HepG2 (cell line): ENCODE results near the gene GSDMA. TPM values are rescaled to one million over a fixed set of nuclear protein-coding genes. Genes with fewer than 3 reads are reported as not detected.
A peak's percentile ranks its signal among the peaks of the same experiment; 100 is the strongest.

Experiments
- ARNT ChIP-seq: fragments of 450-650 bp; IDR thresholded peaks from 2 replicates; pipeline ENCODE4 v1.6.1; 2017
- DNMT3B ChIP-seq: conservative IDR thresholded peaks from 2 replicates; pipeline ENCODE4 v1.6.1; 2016; ENCODE audit warnings: missing biosample characterization, control low read depth
- ELF3 ChIP-seq: IDR thresholded peaks from 2 replicates; pipeline ENCODE4 v1.6.1; 2016; ENCODE audit warnings: missing genetic modification reagents, missing compliant biosample characterization
- EP300 ChIP-seq, 3 experiments: sonication (generic) in 1 of 3; formaldehyde crosslinking in 1 of 3; IDR thresholded peaks; 2 replicates each; pipeline versions ENCODE4 v1.5.1 to v1.6.1; 2011 to 2020; ENCODE audit warnings: low read depth in 2 of 3, low read length in 2 of 3, borderline replicate concordance in 1 of 3, improper control_type of control experiment in 1 of 3, mild to moderate bottlenecking in 1 of 3, missing genetic modification reagents in 1 of 3, moderate library complexity in 1 of 3
- FLYWCH1 ChIP-seq: sonication (generic); formaldehyde crosslinking; IDR thresholded peaks from 2 replicates; pipeline ENCODE4 v1.8.1; 2023; ENCODE audit warnings: mild to moderate bottlenecking, missing genetic modification reagents
- GRHL1 ChIP-seq: sonication (generic); formaldehyde crosslinking; conservative IDR thresholded peaks from 2 replicates; pipeline ENCODE4 v1.8.0; 2022; ENCODE audit warnings: missing genetic modification reagents
- HES4 ChIP-seq: sonication (generic); formaldehyde crosslinking; IDR thresholded peaks from 2 replicates; pipeline ENCODE4 v1.9.0; 2021; ENCODE audit warnings: mild to moderate bottlenecking, missing genetic modification reagents, borderline replicate concordance
- JUND ChIP-seq: sonication (generic); formaldehyde crosslinking; IDR thresholded peaks from 2 replicates; pipeline ENCODE4 v1.8.0; 2022; ENCODE audit warnings: mild to moderate bottlenecking, missing genetic modification reagents
- MYNN ChIP-seq: sonication (generic); formaldehyde crosslinking; IDR thresholded peaks from 2 replicates; pipeline ENCODE4 v1.4.0; 2020; ENCODE audit warnings: mild to moderate bottlenecking, low read depth, missing genetic modification reagents
- NR2F1 ChIP-seq, 2 experiments: fragments of 450-650 bp in 1 of 2; formaldehyde crosslinking in 1 of 2; IDR thresholded peaks; 2 replicates each; pipeline versions ENCODE4 v1.5.0 to v1.6.1; 2016 to 2020; ENCODE audit warnings: mild to moderate bottlenecking in 1 of 2, missing compliant biosample characterization in 1 of 2, missing genetic modification reagents in 1 of 2, moderate library complexity in 1 of 2
- POGK ChIP-seq: sonication (generic); formaldehyde crosslinking; conservative IDR thresholded peaks from 2 replicates; pipeline ENCODE4 v1.8.0; 2022; ENCODE audit warnings: mild to moderate bottlenecking, moderate library complexity, missing genetic modification reagents
- POLR2A ChIP-seq, 2 experiments: IDR thresholded peaks; 2 replicates each; pipeline ENCODE4 v1.6.1; 2011; ENCODE audit warnings: low read depth in 2 of 2, low read length in 2 of 2, mild to moderate bottlenecking in 1 of 2, moderate library complexity in 1 of 2; ENCODE audit not compliant: insufficient read depth in 1 of 2
- SAFB2 ChIP-seq: sonication (generic); formaldehyde crosslinking; IDR thresholded peaks from 2 replicates; pipeline ENCODE4 v1.5.1; 2020; ENCODE audit warnings: missing genetic modification reagents, low read depth, mild to moderate bottlenecking, borderline replicate concordance
- SRSF4 ChIP-seq: fragments of 200-400 bp; formaldehyde crosslinking; IDR thresholded peaks from one replicate; pipeline ENCODE4 v1.6.1; 2018; ENCODE audit warnings: mild to moderate bottlenecking, low read depth, low read length, moderate library complexity; ENCODE audit not compliant: poor library complexity, severe bottlenecking
- SSRP1 ChIP-seq: IDR thresholded peaks from 2 replicates; pipeline ENCODE4 v1.6.1; 2016; ENCODE audit warnings: control low read depth
- ZKSCAN5 ChIP-seq: sonication (generic); formaldehyde crosslinking; IDR thresholded peaks from 2 replicates; pipeline ENCODE4 v1.5.1; 2020; ENCODE audit warnings: mild to moderate bottlenecking, missing genetic modification reagents
- ZNF207 ChIP-seq: fragments of 450-650 bp; IDR thresholded peaks from 2 replicates; pipeline ENCODE4 v1.6.1; 2016; ENCODE audit warnings: antibody characterized with exemption, borderline replicate concordance
- ZNF292 ChIP-seq: sonication (generic); formaldehyde crosslinking; IDR thresholded peaks from 2 replicates; pipeline ENCODE4 v1.8.1; 2022; ENCODE audit warnings: mild to moderate bottlenecking, low read depth, missing genetic modification reagents, borderline replicate concordance
- ZNF432 ChIP-seq: sonication (generic); formaldehyde crosslinking; IDR thresholded peaks from 2 replicates; pipeline ENCODE4 v1.5.0; 2020; ENCODE audit warnings: missing genetic modification reagents, mild to moderate bottlenecking, borderline replicate concordance
- ZNF737 ChIP-seq: sonication (generic); formaldehyde crosslinking; IDR thresholded peaks from 2 replicates; pipeline ENCODE4 v1.5.0; 2020; ENCODE audit warnings: missing genetic modification reagents, mild to moderate bottlenecking, borderline replicate concordance
- polyA plus RNA-seq, 8 experiments: library from polyadenylated mRNA; depleted of rRNA in 3 of 8; stranded (reverse) in 7 of 8; unstranded in 1 of 8; fragments of >200 nt; fragmentation: Illumina TruSeq in 4 of 8; extraction: Trizol in 4 of 8; gene quantifications; 2 replicates each; pipeline versions ENCODE4 v1.2.1 to v1.2.3, GENCODE V29; 2011 to 2016; ENCODE audit warnings: low read depth in 4 of 8, missing spikeins in 1 of 8, mixed read lengths in 1 of 8; ENCODE audit not compliant: insufficient read depth in 1 of 8
- total RNA-seq, 5 experiments: library from RNA; depleted of rRNA; stranded (reverse); fragments of >200 nt; fragmentation: Illumina TruSeq; extraction: Trizol; gene quantifications; 2 replicates each; pipeline ENCODE4 v1.2.3, GENCODE V29; 2016; ENCODE audit warnings: low read depth in 1 of 5
- TF ChIP-seq, protein P1 (sequence below): sonication (generic); formaldehyde crosslinking; IDR thresholded peaks from 2 replicates; pipeline ENCODE4 v1.4.0; 2020; ENCODE audit warnings: missing genetic modification reagents
- TF ChIP-seq, protein P2 (sequence below): sonication (generic); formaldehyde crosslinking; IDR thresholded peaks from 2 replicates; pipeline ENCODE4 v1.8.0; 2022; ENCODE audit warnings: mild to moderate bottlenecking, missing genetic modification reagents, moderate library complexity

The GSDMA gene
- total and polyA plus RNA-seq, 2 of the 13 experiments (the other 11 are each of a cell fraction or from before 2014, with no cell fraction given): not detected

GRCh38 chr17:39927929-39928857 is 34.6 kb upstream of the GSDMA start (continued):
- TF ChIP-seq EP300 (IDR thresholded peaks at IDR 0.05; ENCODE audit: low read depth in 2 of 2, low read length in 2 of 2): no peak
- TF ChIP-seq EP300 (CRISPR knock-in tag; IDR thresholded peaks at IDR 0.05; ENCODE audit: borderline replicate concordance): no peak
- no peak for TF ChIP-seq FLYWCH1 (CRISPR knock-in tag)
- peak; percentile 71; the same call in 1 of the 2 replicates for TF ChIP-seq SSRP1 (CRISPR knock-in tag)
- TF ChIP-seq POGK (CRISPR knock-in tag): no peak
- no peak for TF ChIP-seq JUND (CRISPR knock-in tag)
- no peak for TF ChIP-seq GRHL1
- TF ChIP-seq POLR2A (IDR thresholded peaks at IDR 0.05; ENCODE audit: insufficient read depth in 1 of 2, low read depth in 2 of 2, low read length in 2 of 2): peak in 1 of 2 experiments; percentile 44; a peak in 2 of 4 replicates
- no peak for TF ChIP-seq DNMT3B (CRISPR knock-in tag)
- TF ChIP-seq ZKSCAN5 (CRISPR knock-in tag): no peak
- TF ChIP-seq, protein P1, sequence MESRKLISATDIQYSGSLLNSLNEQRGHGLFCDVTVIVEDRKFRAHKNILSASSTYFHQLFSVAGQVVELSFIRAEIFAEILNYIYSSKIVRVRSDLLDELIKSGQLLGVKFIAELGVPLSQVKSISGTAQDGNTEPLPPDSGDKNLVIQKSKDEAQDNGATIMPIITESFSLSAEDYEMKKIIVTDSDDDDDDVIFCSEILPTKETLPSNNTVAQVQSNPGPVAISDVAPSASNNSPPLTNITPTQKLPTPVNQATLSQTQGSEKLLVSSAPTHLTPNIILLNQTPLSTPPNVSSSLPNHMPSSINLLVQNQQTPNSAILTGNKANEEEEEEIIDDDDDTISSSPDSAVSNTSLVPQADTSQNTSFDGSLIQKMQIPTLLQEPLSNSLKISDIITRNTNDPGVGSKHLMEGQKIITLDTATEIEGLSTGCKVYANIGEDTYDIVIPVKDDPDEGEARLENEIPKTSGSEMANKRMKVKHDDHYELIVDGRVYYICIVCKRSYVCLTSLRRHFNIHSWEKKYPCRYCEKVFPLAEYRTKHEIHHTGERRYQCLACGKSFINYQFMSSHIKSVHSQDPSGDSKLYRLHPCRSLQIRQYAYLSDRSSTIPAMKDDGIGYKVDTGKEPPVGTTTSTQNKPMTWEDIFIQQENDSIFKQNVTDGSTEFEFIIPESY (CRISPR knock-in tag): no peak
- TF ChIP-seq ZNF737 (CRISPR knock-in tag): no peak
- no peak for TF ChIP-seq SAFB2 (CRISPR knock-in tag)
- TF ChIP-seq ELF3 (CRISPR knock-in tag): no peak
- no peak for TF ChIP-seq ZNF432 (CRISPR knock-in tag)
- no peak for TF ChIP-seq ZNF292 (CRISPR knock-in tag)
- TF ChIP-seq HES4: no peak; the same call in 1 of the 2 replicates
- no peak for TF ChIP-seq SRSF4
- TF ChIP-seq ZNF207: no peak
- no peak for TF ChIP-seq ARNT
- 0 out of 4 replicates have a peak, but pooled peaks of 1 of the 2 experiments have one; percentile 29 for TF ChIP-seq NR2F1 (CRISPR knock-in tag; IDR thresholded peaks at IDR 0.05)
- no peak for TF ChIP-seq MYNN (CRISPR knock-in tag)
- TF ChIP-seq, protein P2, sequence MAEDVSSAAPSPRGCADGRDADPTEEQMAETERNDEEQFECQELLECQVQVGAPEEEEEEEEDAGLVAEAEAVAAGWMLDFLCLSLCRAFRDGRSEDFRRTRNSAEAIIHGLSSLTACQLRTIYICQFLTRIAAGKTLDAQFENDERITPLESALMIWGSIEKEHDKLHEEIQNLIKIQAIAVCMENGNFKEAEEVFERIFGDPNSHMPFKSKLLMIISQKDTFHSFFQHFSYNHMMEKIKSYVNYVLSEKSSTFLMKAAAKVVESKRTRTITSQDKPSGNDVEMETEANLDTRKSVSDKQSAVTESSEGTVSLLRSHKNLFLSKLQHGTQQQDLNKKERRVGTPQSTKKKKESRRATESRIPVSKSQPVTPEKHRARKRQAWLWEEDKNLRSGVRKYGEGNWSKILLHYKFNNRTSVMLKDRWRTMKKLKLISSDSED: no peak
